Measurements from ENCODE around the gene IMPDH1. TPM values are rescaled to one million over a fixed set of nuclear protein-coding genes. Genes with fewer than 3 reads are reported as not detected.

The IMPDH1 gene
- total RNA-seq, 4 donors from 2014 or later, result 30.2 to 53.7 (median 41.6) TPM

DNA sequence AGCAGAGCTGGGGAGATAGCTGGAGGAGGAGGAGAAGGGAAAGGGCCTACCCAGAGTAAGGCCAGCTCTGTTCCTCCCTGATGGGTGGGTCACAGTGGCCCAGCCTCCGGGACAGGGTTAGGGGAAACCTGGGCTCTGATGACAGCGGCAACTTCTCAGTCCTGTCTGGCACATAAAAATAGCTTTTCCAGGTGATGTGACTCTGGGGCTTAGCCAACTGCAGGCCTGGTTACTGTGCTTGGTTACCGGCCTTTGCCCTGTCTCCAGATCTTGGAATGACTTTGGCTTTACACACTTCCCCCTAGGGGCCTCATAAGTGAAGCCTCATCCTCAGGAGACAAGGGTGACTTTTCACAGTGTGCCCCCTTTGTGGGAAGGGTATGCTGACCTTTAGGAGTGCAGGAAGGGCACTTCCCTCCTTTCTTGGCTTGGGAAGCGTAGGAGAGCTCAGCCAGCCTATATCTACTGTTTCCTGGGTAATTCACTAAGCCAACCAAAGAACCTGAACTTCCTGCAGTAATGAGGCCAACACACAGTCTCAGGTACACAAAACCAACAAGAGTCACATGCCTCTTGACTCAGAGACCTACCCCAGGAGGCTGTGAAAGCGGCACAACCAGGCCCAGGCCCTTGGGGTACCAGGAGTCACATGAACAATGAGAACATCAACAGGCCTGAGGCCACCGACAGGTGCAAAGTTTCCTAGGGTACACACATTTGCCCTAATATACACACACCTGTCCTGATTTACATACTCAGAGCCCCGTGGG is 34.2 kb upstream of the IMPDH1 start:
- intact Hi-C loops (cut with DNase I), result no loop called here
- no peak for DNase-seq
- 58 to 64% methylated on average over 5 to 7 of the region's 7 CpGs for WGBS, 2 donors
- Histone ChIP-seq H3K36me3 (no peaks in the 10 kb centered on the region), H3K4me1 (peaks cover 0 to 20% (median 5%) of the 10 kb centered on the region in 3 donors), H3K9me3 (no peaks in the 10 kb centered on the region), H3K4me3 (no peak overlapping the region), H3K27me3 (no peaks in the 10 kb centered on the region), H3K27ac (peak overlapping the region; percentile 42 to 84 (median 76))
- TF ChIP-seq POLR2A (IDR thresholded peaks at IDR 0.05) (no peak), CTCF (IDR thresholded peaks at IDR 0.05) (no peak)

- Histone ChIP-seq H3K36me3 (no peaks in the 10 kb centered on the region), H3K27me3 (no peaks in the 10 kb centered on the region), H3K9me3 (no peaks in the 10 kb centered on the region), H3K4me1 (peaks cover 0 to 20% (median 5%) of the 10 kb centered on the region in 3 donors), H3K4me3 (no peak overlapping the region), H3K27ac (no peak overlapping the region)
- DNase-seq, result no peak
- TF ChIP-seq CTCF (IDR thresholded peaks at IDR 0.05) (no peak), POLR2A (IDR thresholded peaks at IDR 0.05) (no peak)
- intact Hi-C loops (cut with DNase I), result no loop called here
- WGBS, 2 donors, result 88 to 98% methylated on average over 3 of the region's 3 CpGs
Observed at GRCh38 chr7:128442356-128442755, 32.6 kb upstream of the IMPDH1 start.

DNA sequence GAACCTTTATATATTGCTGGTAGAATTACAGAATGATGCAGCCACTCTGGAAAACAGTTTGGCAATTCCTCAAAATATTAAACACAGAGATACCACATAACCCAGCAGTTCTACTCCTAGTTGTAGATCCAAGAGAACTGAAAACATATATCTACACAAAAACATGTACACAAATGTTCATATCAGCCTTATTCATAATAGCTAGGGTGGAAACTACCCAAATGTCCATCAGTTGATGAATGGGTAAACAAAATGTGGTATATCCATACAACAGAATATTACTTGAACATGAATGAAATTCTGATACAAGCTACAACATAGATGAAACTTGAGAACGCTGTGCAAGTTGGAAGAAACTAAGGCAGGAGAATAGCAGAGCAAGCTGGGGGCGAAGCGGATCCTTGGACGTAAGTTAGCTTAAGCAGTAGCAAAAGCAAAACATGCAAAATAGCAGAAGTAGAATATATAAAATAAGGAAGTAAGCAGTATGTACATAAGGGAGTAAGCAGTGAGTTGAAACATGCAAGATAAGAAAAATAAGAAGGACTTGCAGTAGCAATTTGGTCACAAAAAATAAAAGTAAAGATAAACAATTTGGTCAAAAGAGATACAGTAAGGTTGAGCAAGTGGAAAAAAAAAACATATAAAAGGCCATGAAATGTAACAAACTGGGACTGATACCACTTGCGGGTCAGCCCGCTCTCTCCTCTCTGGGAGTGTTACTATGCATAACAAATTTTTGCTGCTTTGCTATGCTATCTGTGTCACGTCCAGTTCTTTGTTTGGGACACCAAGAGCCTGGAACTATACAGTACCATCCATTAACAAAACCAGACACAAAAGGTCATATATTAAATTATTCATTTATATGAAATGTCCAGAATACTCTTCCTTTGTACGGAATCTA is 27.9 kb upstream of the IMPDH1 start:
- intact Hi-C loops (cut with DNase I), result no loop called here
- no peak overlapping the region for H3K4me3 ChIP-seq
- no peaks in the 10 kb centered on the region for H3K9me3 ChIP-seq

GRCh38 chr7:128435327-128435686 is 25.5 kb upstream of the IMPDH1 start:
- peak overlapping the region in 3 of 4 donors; percentile 3 to 86 (median 59) for H3K27ac ChIP-seq
- 39 to 65% methylated on average over 3 of the region's 3 CpGs for whole genome bisulfite sequencing, 2 donors
- H3K4me1 ChIP-seq, result peaks cover 0 to 65% (median 22%) of the 10 kb centered on the region in 3 donors
- H3K4me3 ChIP-seq, result no peak overlapping the region
- H3K9me3 ChIP-seq, result no peaks in the 10 kb centered on the region
- TF ChIP-seq CTCF (IDR thresholded peaks at IDR 0.05) (no peak), POLR2A (IDR thresholded peaks at IDR 0.05) (no peak)
- H3K36me3 ChIP-seq, result no peaks in the 10 kb centered on the region
- intact Hi-C loops (cut with DNase I), result no loop called here
- no peak for DNase-seq
- no peaks in the 10 kb centered on the region for H3K27me3 ChIP-seq

More for the DNA sequence above, 27.9 kb upstream of the IMPDH1 start:
- H3K27ac ChIP-seq, result no peak overlapping the region
- no peaks in the 10 kb centered on the region for H3K27me3 ChIP-seq
- TF ChIP-seq POLR2A (IDR thresholded peaks at IDR 0.05) (no peak), CTCF (IDR thresholded peaks at IDR 0.05) (no peak)
- no peaks in the 10 kb centered on the region for H3K36me3 ChIP-seq
- WGBS, 2 donors, result 73 to 88% methylated on average over 8 of the region's 8 CpGs
- DNase-seq, result no peak
- peaks cover 0 to 43% (median 13%) of the 10 kb centered on the region in 3 donors for H3K4me1 ChIP-seq
